IMR-90 (cell line): ENCODE measurements around the gene PRPF6. TPM values are rescaled to one million over a fixed set of nuclear protein-coding genes. Genes with fewer than 3 reads are reported as not detected.

Experiments
- ATAC-seq: fragments of 200-7000 bp; cut with Tn5 transposase; 2 replicates; pipeline ENCODE4 v1.9.1; 2020; ENCODE audit warnings: low read depth, mild to moderate bottlenecking, moderate library complexity
- BruUV-seq: library from RNA; stranded (reverse); fragments of 400-500 nt; replicated peaks from 2 replicates; lab custom pipeline; 2021; lab: Mats Ljungman, UMichigan
- CTCF ChIA-PET: fragments of 300-600 bp; formaldehyde crosslinking; extraction: SDS; loops from one replicate; lab custom pipeline; 2021; ENCODE audit warnings: antibody characterized with exemption; lab: Yijun Ruan, JAX
- POLR2A ChIA-PET: fragments of 300-600 bp; sonication (Branson Sonifier 250); formaldehyde crosslinking; loops from one replicate; lab custom pipeline; 2022; ENCODE audit warnings: antibody characterized with exemption; ENCODE audit not compliant: unreplicated experiment; lab: Charles Lee
- DNase-seq: peaks from one replicate; pipeline ENCODE4 v3.0.0; 2013
- H2AFZ ChIP-seq: replicated peaks from 2 replicates; pipeline ENCODE3; 2013; ENCODE audit warnings: low read length, mild to moderate bottlenecking; ENCODE audit not compliant: poor library complexity
- H2AK5ac ChIP-seq: 2 replicates; pipeline ENCODE4 v1.6.1; 2013; ENCODE audit warnings: low read depth, low read length, inconsistent platforms
- H2AK9ac ChIP-seq: replicated peaks from 2 replicates; pipeline ENCODE3; 2013; ENCODE audit warnings: mild to moderate bottlenecking, low read depth, low read length, moderate library complexity; ENCODE audit not compliant: poor library complexity
- H2BK120ac ChIP-seq: 2 replicates; pipeline ENCODE4 v1.6.1; 2013; ENCODE audit warnings: low read depth, low read length, inconsistent platforms
- H2BK15ac ChIP-seq: 3 replicates; pipeline ENCODE4 v1.6.1; 2013; ENCODE audit warnings: low read depth, low read length, inconsistent platforms
- H2BK20ac ChIP-seq: 2 replicates; pipeline ENCODE4 v1.6.1; 2013; ENCODE audit warnings: low read depth, mild to moderate bottlenecking, inconsistent platforms, low read length, moderate library complexity
- H2BK5ac ChIP-seq: 2 replicates; pipeline ENCODE4 v1.6.1; 2013; ENCODE audit warnings: mild to moderate bottlenecking, low read depth, low read length, inconsistent platforms; ENCODE audit not compliant: poor library complexity, severe bottlenecking
- H3K14ac ChIP-seq: replicated peaks from 2 replicates; pipeline ENCODE4 v1.6.1; 2013; ENCODE audit warnings: low read depth, low read length, inconsistent platforms
- H3K18ac ChIP-seq: 2 replicates; pipeline ENCODE4 v1.6.1; 2013; ENCODE audit warnings: low read depth, low read length, control low read depth
- H3K23ac ChIP-seq: 2 replicates; pipeline ENCODE4 v1.6.1; 2013; ENCODE audit warnings: low read depth, low read length, inconsistent platforms
- H3K27ac ChIP-seq: 2 replicates; pipeline ENCODE4 v1.5.1; 2013; ENCODE audit warnings: mild to moderate bottlenecking, control low read depth, low read length; ENCODE audit not compliant: insufficient read depth
- H3K27me3 ChIP-seq: 2 replicates; pipeline ENCODE4 v1.6.1; 2013; ENCODE audit warnings: low read length; ENCODE audit not compliant: control insufficient read depth, insufficient read depth
- H3K36me3 ChIP-seq: 2 replicates; pipeline ENCODE4 v1.6.1; 2013; ENCODE audit warnings: low read length, mixed read lengths; ENCODE audit not compliant: control insufficient read depth, insufficient read depth
- H3K4ac ChIP-seq: 2 replicates; pipeline ENCODE4 v1.6.1; 2013; ENCODE audit warnings: low read depth, low read length, inconsistent platforms
- H3K4me1 ChIP-seq: 2 replicates; pipeline ENCODE4 v1.6.1; 2013; ENCODE audit warnings: low read length, mixed read lengths; ENCODE audit not compliant: control insufficient read depth, insufficient read depth
- H3K4me2 ChIP-seq: 2 replicates; pipeline ENCODE4 v1.6.1; 2013; ENCODE audit warnings: low read depth, mild to moderate bottlenecking, control low read depth, low read length, moderate library complexity
- H3K4me3 ChIP-seq: 2 replicates; pipeline ENCODE4 v1.5.1; 2013; ENCODE audit warnings: low read depth, mild to moderate bottlenecking, control low read depth, low read length, moderate library complexity; ENCODE audit not compliant: insufficient read depth
- H3K56ac ChIP-seq: 2 replicates; pipeline ENCODE4 v1.6.1; 2013; ENCODE audit warnings: low read length, inconsistent platforms; ENCODE audit not compliant: insufficient read depth; ENCODE audit errors: extremely low read depth
- H3K79me1 ChIP-seq, 2 experiments: 2 replicates each; pipeline ENCODE4 v1.6.1; 2013; ENCODE audit warnings: low read length in 2 of 2, inconsistent platforms in 1 of 2, low read depth in 1 of 2
- H3K9ac ChIP-seq: 2 replicates; pipeline ENCODE4 v1.6.1; 2013; ENCODE audit warnings: low read depth, low read length, control low read depth
- H3K9me1 ChIP-seq: 2 replicates; pipeline ENCODE4 v1.6.1; 2013; ENCODE audit warnings: low read length, inconsistent platforms; ENCODE audit not compliant: insufficient read depth
- H3K9me3 ChIP-seq: 2 replicates; pipeline ENCODE4 v1.6.1; 2013; ENCODE audit warnings: low read length; ENCODE audit not compliant: control insufficient read depth, insufficient read depth
- H4K20me1 ChIP-seq: 2 replicates; pipeline ENCODE4 v1.6.1; 2013; ENCODE audit warnings: low read length, inconsistent platforms; ENCODE audit not compliant: insufficient read depth
- H4K5ac ChIP-seq: 2 replicates; pipeline ENCODE4 v1.6.1; 2013; ENCODE audit warnings: mild to moderate bottlenecking, low read depth, low read length, control low read depth
- H4K8ac ChIP-seq, 2 experiments: 2 replicates each; pipeline ENCODE4 v1.6.1; 2013; ENCODE audit warnings: low read depth in 2 of 2, low read length in 2 of 2, control low read depth in 1 of 2, inconsistent platforms in 1 of 2
- H4K91ac ChIP-seq: 2 replicates; pipeline ENCODE4 v1.6.1; 2013; ENCODE audit warnings: low read depth, low read length, inconsistent platforms; ENCODE audit not compliant: insufficient read depth
- BHLHE40 ChIP-seq: fragments of 150-350 bp; IDR thresholded peaks from 2 replicates; pipeline ENCODE4 v1.6.1; 2016; ENCODE audit warnings: mild to moderate bottlenecking, low read depth, low read length
- FOS ChIP-seq: fragments of 150-350 bp; IDR thresholded peaks from 2 replicates; pipeline ENCODE4 v1.6.1; 2016; ENCODE audit warnings: low read depth, low read length
- MXI1 ChIP-seq: IDR thresholded peaks from 2 replicates; pipeline ENCODE4 v1.6.1; 2012; ENCODE audit warnings: low read depth, mild to moderate bottlenecking, low read length, moderate library complexity, borderline replicate concordance
- NFE2L2 ChIP-seq: fragments of 150-350 bp; IDR thresholded peaks from 2 replicates; pipeline ENCODE4 v1.6.1; 2016; ENCODE audit warnings: low read depth, mild to moderate bottlenecking, low read length
- RAD21 ChIP-seq: IDR thresholded peaks from 2 replicates; pipeline ENCODE4 v1.6.1; 2012; ENCODE audit warnings: low read length, improper control_type of control experiment
- RFX5 ChIP-seq: IDR thresholded peaks from 2 replicates; pipeline ENCODE4 v1.8.0; 2012; ENCODE audit warnings: low read depth, mild to moderate bottlenecking, low read length, moderate library complexity
- WGBS, 2 experiments: methylation state at CpG; one replicate each; pipeline versions ENCODE4 v1.1.5 to v1.1.7; 2013; ENCODE audit warnings: missing lambda C conversion rate in 2 of 2; ENCODE audit not compliant: insufficient read length in 1 of 2; ENCODE audit errors: extremely low coverage in 2 of 2; 5-methylcytosine and 5-hydroxymethylcytosine counted together
- dilution Hi-C: fragments of 300-500 bp; cut with HindIII; formaldehyde crosslinking; loops from one replicate; pipeline ENCODE4 v1.14.3; 2018; ENCODE audit warnings: low sequenced_read_pairs; ENCODE audit not compliant: unreplicated experiment
- in situ Hi-C: fragments of 300-500 bp; cut with MboI; formaldehyde crosslinking; loops from 3 replicates; pipeline ENCODE4 v1.14.3; 2019; ENCODE audit warnings: low sequenced_read_pairs, inconsistent platforms, mixed read lengths
- intact Hi-C: fragments of 100-400 bp; cut with micrococcal nuclease; formaldehyde crosslinking; loops from 2 replicates; pipeline ENCODE4 v1.10.0; 2022
- polyA plus RNA-seq, 3 experiments: library from polyadenylated mRNA; depleted of rRNA; stranded (reverse); fragments of >200 nt; gene quantifications; 2 replicates each; pipeline ENCODE4 v1.2.3, GENCODE V29; 2012; ENCODE audit warnings: low replicate concordance in 1 of 3
- total RNA-seq: library from RNA; depleted of rRNA; stranded (reverse); fragments of >200 nt; gene quantifications from 2 replicates; pipeline ENCODE4 v1.2.3, GENCODE V29; 2012
- TF ChIP-seq, protein P1 (sequence below): fragments of 150-350 bp; IDR thresholded peaks from 2 replicates; pipeline ENCODE4 v1.6.1; 2017; ENCODE audit warnings: mild to moderate bottlenecking, antibody characterized with exemption, low read length, low read depth

Gene PRPF6
- total and polyA plus RNA-seq, 2 of the 4 experiments (the other 2 are of a cell fraction), result 43.5 to 71.3 TPM

DNA sequence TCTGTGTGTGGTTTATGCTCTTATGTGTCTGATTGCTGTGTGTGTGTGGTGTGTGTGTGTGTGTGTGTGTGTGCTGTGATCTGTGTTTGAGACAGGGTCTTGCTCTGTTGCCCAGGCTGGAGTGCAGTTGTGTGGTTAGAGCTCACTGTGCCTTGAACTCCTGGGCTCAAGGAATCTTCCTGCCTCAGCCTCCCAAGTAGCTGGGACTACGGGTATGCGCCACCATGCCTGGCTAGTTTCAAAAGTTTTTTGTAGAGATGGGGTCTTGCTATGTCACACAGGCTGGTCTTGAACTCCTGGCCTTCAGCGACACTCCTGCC lies 7.8 kb upstream of the PRPF6 start:
- in situ Hi-C loops (loop anchor here (10.0 kb wide), 1 partner anchor 438 kb away; the partner anchor contains the start of gene PTK6), dilution Hi-C loops (no loop called here), intact Hi-C loops (loop anchor here (5.0 kb wide), 1 partner anchor 196 kb away; no protein-coding TSS in a partner anchor)
- no peak overlapping the region for H2BK15ac ChIP-seq
- peaks cover 14% of the 10 kb centered on the region; the same call in 1 of the 2 replicates for H3K9me1 ChIP-seq
- no peaks in the 10 kb centered on the region for H4K20me1 ChIP-seq
- no peak overlapping the region for H3K4me3 ChIP-seq
- H3K23ac ChIP-seq, result no peak overlapping the region
- peak overlapping the region; percentile 99 for H2AFZ ChIP-seq
- H4K8ac ChIP-seq, result peak overlapping the region in 1 of 2 experiments; percentile 79; a peak in 1 of 4 replicates
- BruUV-seq, result no TSS peak
- ATAC-seq, result no peak
- no peak for TF ChIP-seq RFX5
- no peak for TF ChIP-seq NFE2L2
- TF ChIP-seq BHLHE40, result no peak
- TF ChIP-seq RAD21, result no peak
- no peak for TF ChIP-seq MXI1
- TF ChIP-seq, protein P1, sequence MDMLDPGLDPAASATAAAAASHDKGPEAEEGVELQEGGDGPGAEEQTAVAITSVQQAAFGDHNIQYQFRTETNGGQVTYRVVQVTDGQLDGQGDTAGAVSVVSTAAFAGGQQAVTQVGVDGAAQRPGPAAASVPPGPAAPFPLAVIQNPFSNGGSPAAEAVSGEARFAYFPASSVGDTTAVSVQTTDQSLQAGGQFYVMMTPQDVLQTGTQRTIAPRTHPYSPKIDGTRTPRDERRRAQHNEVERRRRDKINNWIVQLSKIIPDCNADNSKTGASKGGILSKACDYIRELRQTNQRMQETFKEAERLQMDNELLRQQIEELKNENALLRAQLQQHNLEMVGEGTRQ, result no peak
- TF ChIP-seq FOS, result no peak
- H3K27me3 ChIP-seq, result no peaks in the 10 kb centered on the region
- peaks cover 25% of the 10 kb centered on the region for H3K4me1 ChIP-seq
- ChIA-PET CTCF (interaction anchor here (0.7 kb wide), 1 partner anchor 16 kb away, joined by 3 read pairs; the partner anchor contains the start of gene UCKL1), POLR2A (no interaction called here)
- no peak overlapping the region for H3K9ac ChIP-seq
- no peaks in the 10 kb centered on the region for H3K9me3 ChIP-seq
- peaks cover 10 to 11% of the 10 kb centered on the region in 2 experiments; a peak in 3 of 4 replicates for H3K79me1 ChIP-seq
- H4K5ac ChIP-seq, result no peak overlapping the region
- H3K27ac ChIP-seq, result no peak overlapping the region
- H2BK5ac ChIP-seq, result no peak overlapping the region
- H3K36me3 ChIP-seq, result no peaks in the 10 kb centered on the region
- H3K14ac ChIP-seq, result no peak overlapping the region
- DNase-seq, result no peak
- no peak overlapping the region for H3K4me2 ChIP-seq
- peak overlapping the region; percentile 62 for H2AK5ac ChIP-seq
- H2AK9ac ChIP-seq, result peak overlapping the region; percentile 70
- no peak overlapping the region for H2BK20ac ChIP-seq
- H4K91ac ChIP-seq, result no peak overlapping the region
- no CpG with 5 or more reads among the region's 3 CpGs for WGBS, 2 experiments
- no peak overlapping the region for H2BK120ac ChIP-seq
- no peak overlapping the region for H3K18ac ChIP-seq
- H3K4ac ChIP-seq, result peak overlapping the region; percentile 32; the same call in 1 of the 2 replicates
- H3K56ac ChIP-seq, result no peak overlapping the region
